Measurements from ENCODE around the gene ASB2.

ASB2 gene

DNA sequence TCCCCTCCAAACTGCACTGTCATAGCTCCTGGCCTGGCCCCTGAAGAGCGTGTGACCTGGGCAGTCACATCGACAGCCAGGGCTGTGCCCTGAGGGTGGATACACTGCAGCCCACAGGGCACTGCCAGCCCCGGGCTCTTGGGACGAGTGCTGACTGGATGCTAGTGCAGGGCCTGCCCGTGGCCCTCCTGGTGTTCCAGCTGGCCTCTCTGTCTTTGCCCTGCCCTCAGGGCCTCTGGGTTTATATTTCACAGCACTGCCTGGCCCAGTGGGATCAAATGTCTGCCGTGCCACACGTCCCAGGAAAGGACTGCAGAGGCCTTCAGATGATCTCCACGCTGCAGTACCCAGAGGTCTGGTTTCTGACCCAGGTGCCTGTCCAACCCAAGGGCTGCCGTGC lies 10.6 kb upstream of the ASB2 start:
- H3K27ac ChIP-seq: no peak overlapping the region
- TF ChIP-seq, protein P1, sequence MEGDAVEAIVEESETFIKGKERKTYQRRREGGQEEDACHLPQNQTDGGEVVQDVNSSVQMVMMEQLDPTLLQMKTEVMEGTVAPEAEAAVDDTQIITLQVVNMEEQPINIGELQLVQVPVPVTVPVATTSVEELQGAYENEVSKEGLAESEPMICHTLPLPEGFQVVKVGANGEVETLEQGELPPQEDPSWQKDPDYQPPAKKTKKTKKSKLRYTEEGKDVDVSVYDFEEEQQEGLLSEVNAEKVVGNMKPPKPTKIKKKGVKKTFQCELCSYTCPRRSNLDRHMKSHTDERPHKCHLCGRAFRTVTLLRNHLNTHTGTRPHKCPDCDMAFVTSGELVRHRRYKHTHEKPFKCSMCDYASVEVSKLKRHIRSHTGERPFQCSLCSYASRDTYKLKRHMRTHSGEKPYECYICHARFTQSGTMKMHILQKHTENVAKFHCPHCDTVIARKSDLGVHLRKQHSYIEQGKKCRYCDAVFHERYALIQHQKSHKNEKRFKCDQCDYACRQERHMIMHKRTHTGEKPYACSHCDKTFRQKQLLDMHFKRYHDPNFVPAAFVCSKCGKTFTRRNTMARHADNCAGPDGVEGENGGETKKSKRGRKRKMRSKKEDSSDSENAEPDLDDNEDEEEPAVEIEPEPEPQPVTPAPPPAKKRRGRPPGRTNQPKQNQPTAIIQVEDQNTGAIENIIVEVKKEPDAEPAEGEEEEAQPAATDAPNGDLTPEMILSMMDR (conservative IDR thresholded peaks at IDR 0.05): no peak
- no peak for TF ChIP-seq ZFX (IDR thresholded peaks at IDR 0.05)

DNA sequence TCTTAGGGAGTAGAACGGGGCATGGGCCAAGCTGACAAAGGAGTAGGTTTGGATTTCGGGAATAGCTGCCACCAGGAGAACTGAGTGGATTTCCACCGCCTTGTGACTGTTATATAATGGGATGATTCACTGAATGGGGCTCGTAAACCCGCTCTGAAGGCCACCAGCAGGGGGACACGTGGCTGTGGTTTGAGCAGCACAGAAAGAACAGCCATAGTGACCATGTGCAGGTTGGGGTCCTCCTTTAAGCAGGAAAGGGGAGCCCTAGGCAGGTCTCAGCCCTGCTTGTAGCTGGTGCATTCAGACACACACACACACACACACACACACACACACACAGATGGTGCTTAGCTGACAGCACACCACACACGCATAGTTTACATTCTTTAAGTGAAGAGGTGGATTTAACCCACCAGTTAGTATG lies 8.6 kb upstream of the ASB2 start:
- no peak overlapping the region for H3K27ac ChIP-seq
- TF ChIP-seq ZFX (IDR thresholded peaks at IDR 0.05): no peak
- TF ChIP-seq, protein P1 (conservative IDR thresholded peaks at IDR 0.05): no peak

DNA sequence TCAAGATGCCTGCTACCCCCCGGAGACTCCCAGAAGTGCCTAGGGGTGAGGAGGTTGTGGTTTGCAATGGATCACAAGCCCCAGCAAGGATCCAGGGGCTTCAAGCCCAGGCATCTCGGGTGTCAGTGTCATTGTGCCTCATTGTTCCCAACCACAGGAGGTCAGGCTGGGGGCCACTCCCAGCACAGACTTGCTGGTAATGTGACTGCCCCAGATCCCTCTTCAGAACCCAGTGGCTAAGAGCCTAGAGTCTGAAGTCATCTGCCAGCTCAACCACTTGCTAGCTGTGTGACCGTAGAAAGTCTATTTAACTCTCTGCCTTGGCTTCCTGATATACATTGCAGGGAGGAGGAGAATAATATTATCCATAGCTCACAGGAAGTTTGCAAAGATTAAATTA lies 7.7 kb upstream of the ASB2 start:
- TF ChIP-seq, protein P1 (conservative IDR thresholded peaks at IDR 0.05): no peak
- no peak for TF ChIP-seq ZFX (IDR thresholded peaks at IDR 0.05)
- H3K27ac ChIP-seq: no peak overlapping the region

DNA sequence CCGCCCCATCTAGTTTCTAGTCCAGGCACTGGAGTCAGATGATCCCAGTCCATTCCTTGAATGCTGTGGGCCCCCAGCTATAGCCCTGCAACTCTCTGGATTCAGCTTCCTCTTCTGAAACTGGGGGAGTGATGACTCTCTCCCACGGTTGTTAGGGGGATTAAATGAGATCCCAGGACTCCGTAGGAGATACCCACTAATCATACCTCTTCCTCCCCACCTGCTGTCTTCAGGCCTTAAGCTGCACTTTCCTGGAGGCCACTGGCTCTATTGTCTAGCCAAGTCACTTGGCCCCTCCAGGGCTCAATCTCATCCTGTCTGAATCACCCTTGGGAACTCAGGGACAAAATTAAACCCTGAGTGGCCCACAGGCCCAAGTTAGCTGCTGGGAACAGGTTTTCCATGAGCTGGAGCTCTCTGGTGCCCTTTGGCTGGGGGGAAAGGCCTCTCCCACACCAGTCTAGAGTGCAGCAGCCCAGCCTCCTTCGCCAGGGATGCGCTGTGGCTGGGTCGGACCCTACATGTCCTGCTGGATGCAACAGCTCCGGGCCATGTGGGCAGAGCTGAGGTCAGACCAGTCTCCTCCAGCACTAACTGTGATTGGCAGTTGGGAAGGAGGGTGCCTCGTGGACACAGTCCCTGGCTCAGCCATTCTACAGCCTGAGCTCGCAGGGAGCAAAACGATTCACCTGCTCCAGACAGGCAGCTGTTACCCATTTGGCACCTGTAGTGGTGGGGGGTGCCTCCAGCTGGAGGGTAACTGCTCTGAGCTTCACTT lies 6.0 kb upstream of the ASB2 start:
- no peak overlapping the region for H3K27ac ChIP-seq
- TF ChIP-seq ZFX (IDR thresholded peaks at IDR 0.05): no peak
- TF ChIP-seq, protein P1 (conservative IDR thresholded peaks at IDR 0.05): no peak

DNA sequence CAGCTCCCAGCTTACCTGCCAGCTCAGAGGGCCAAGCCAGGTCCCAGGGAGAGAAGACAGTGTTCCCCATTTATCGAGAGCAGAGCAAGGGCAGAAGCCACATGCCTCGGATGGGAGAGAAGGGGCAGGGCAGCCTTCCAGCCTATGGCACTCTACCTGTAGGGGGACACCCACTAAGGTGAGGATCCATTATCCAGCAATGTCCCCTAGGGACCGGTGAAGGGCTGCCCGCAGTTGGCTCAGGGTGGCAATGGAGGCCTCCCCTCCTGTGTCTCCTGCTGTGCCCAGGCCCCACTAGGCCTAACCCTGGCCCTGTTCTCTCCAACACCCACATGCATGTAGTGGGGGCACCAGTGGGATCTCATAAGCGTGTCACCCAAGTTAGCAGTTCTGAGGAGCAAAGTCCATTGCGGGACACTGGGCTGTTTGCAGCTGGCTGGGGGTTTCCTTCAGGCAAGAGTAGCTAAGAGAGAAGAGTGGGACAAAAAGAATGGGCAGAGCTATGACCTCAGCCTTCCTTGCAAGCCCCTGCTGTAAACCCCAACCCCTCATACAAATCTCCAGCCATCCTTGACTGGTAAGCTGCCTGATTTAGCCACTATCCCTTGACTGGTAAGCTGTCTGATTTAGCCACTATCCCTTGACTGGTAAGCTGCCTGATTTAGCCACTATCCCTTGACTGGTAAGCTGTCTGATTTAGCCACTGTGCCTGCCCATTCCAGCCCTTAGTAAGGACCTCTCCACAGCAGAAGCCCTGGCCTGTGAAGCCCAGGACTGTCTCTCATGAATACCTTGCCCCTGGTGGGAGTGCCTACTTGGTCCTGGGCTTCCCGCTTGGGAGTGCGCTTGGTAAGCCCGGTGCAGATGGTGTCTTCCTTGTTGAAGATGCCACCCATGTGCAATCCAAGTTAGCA lies 5.2 kb upstream of the ASB2 start:
- no peak overlapping the region for H3K27ac ChIP-seq
- TF ChIP-seq ZFX (IDR thresholded peaks at IDR 0.05): no peak
- TF ChIP-seq, protein P1 (conservative IDR thresholded peaks at IDR 0.05): no peak

DNA sequence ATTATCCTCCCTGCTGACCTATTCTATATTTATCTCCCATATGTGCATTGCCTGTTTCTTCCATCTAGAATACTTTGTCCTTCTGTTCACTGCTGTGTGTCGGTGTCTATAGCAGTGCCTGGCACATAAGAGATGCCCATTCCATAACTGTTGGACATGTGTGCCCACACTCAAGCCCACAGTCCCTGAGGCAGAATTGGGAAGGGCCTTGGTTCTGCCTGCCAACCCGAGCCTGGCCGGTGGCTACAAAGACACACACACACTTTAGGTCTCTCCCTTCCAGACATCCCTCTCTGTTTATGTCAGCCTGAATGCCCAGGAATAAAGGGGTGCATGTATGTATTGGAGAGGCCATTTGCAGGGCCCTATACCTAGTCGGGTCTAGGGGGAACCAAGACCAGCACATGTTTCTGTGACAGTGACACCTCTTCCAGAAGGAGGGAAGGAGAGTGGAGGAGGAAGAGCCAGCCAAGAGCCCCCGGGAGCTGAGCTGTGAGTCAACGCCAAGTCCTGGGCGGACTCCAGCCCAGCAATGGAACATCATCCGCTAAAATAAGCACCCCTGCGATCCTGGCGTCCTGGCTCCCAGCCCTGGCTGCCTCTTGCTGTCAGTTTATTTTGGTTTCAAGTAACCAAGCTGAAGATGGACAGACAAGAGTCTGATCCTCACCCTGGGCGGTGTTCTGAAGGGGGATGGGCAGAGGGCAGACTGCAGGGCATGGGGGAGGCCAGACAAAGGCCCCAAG lies 4.3 kb upstream of the ASB2 start:
- H3K27ac ChIP-seq: no peak overlapping the region
- TF ChIP-seq, protein P1 (conservative IDR thresholded peaks at IDR 0.05): no peak
- no peak for TF ChIP-seq ZFX (IDR thresholded peaks at IDR 0.05)
